HFF-Myc (cell line): ENCODE results near the gene LAMB4.

Experiments
- DNase-seq: peaks from one replicate; pipeline ENCODE4 v3.0.0-alpha.2; 2011; ENCODE audit warnings: low read depth; ENCODE audit errors: extremely low read depth
- H3K4me3 ChIP-seq: replicated peaks from 2 replicates; pipeline ENCODE4 v1.5.1; 2011; ENCODE audit warnings: low read depth, mild to moderate bottlenecking, control low read depth, low read length
- TF ChIP-seq, protein P1 (sequence below): IDR thresholded peaks from 2 replicates; pipeline ENCODE4 v1.5.1; 2012; ENCODE audit warnings: mild to moderate bottlenecking, low read depth, low read length, control low read depth; ENCODE audit errors: missing control alignments

Gene LAMB4

DNA sequence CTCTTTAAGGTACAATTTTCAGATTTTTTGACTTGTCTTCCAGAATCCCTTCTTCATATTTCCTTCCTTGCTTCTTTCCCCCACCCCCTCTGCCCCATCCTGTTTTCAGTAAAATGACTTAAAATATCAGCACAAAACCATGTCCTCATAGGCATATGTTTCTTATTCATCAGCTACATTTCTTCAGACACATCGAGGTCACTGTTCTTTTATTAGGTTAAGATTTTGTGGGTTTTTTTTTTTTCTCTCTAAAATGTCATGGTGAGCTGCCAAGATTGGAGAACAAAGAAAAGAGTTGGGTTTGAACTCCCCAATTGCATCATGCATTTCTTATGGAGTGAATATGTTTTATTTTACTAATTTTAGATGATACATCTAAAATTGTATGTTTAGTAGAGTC lies 35.8 kb downstream of the LAMB4 start:
- H3K4me3 ChIP-seq, result peak overlapping the region; percentile 33
- TF ChIP-seq, protein P1, sequence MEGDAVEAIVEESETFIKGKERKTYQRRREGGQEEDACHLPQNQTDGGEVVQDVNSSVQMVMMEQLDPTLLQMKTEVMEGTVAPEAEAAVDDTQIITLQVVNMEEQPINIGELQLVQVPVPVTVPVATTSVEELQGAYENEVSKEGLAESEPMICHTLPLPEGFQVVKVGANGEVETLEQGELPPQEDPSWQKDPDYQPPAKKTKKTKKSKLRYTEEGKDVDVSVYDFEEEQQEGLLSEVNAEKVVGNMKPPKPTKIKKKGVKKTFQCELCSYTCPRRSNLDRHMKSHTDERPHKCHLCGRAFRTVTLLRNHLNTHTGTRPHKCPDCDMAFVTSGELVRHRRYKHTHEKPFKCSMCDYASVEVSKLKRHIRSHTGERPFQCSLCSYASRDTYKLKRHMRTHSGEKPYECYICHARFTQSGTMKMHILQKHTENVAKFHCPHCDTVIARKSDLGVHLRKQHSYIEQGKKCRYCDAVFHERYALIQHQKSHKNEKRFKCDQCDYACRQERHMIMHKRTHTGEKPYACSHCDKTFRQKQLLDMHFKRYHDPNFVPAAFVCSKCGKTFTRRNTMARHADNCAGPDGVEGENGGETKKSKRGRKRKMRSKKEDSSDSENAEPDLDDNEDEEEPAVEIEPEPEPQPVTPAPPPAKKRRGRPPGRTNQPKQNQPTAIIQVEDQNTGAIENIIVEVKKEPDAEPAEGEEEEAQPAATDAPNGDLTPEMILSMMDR, result no peak
- DNase-seq, result peak; percentile 89

DNA sequence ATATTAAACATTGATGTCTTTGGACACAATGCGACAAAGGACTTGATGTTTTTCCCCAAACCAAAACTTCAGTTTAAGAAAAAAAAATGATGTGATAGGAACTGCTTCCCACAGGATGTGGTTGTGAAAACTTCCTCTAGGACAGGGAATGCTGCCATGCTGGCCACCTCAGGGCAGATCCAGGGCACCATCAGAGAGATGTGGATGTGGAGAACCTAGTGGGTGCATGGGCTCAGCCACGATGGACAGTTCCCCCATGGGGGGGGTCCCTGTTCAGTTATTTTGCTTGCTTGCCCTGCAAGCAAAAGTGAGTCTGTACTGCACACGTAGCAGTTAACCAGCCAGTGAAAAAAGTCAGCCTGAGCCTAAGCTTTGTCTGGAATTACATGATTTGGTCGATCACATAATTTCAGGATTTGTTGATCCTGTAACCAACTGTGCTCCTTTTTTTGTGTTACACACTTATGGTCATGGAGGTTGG lies 36.3 kb downstream of the LAMB4 start:
- H3K4me3 ChIP-seq, result no peak overlapping the region
- TF ChIP-seq, protein P1, result no peak
- DNase-seq, result no peak

DNA sequence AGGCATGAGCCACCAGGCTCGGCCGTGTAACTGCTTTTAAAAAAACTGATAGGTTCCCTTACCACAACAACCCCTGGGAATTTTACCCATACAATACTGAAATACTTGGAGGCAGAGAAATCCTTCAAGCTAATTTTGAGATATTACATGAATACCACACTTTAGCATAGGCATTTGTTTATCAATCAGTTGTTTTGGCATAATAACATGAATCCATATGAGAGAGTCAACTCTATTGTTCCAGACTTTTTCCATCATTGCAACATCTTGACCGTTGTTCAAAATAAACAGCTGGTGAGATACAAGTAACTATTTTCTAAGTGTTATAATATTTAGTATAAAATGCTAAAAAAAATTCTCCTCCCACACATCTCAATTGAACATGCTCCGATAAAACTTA lies 36.8 kb downstream of the LAMB4 start:
- H3K4me3 ChIP-seq, result no peak overlapping the region
- TF ChIP-seq, protein P1, result no peak
- DNase-seq, result no peak

DNA sequence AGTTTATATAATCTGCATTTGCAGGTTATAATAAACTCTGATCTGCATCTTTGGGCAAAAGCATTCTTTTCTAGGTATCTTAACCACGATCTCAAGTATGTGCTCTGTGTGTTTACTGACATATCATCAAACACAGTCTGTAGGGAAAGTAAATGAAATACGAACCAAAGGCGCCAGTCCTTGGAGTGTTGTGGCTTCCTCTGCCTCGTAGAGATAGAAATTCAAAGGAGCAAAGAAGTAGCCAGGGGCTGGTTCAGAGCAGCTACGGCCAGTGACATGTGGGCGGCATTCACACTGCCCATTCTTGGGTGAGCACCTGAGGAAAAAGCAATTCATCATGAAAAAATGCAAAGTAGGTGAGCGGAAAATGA lies 38.7 kb downstream of the LAMB4 start:
- DNase-seq, result no peak
- no peak overlapping the region for H3K4me3 ChIP-seq
- TF ChIP-seq, protein P1, result no peak

DNA sequence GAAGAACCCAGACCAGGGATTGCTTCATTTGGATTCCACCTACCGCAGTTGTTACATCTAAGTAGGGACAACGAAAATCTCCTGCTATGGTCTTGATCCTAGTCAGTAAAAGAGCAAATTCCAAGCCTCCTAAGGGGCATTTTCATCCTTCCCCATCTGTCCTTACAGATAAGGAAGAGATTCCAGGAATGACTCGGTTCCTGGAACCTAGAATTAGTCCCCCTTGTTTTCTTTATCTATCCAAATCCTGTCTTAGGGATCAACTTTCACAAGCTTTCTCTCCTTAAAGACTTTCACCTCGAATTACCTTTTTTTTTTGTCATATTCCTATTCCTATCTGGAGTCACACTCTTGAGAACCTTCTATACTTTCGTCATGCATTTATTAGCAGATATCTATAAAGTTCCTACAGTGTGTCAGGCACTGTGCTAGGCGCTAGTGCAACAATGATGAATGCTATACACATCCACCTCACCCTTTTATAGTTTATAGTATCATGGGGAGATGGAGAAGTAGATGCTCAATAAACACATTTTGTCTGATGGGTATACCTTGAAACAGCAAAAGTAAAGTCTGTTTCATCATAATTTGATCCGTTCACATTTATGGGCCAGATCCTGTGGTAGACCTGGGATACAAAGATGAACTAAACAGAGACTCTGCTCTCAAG lies 39.2 kb downstream of the LAMB4 start:
- H3K4me3 ChIP-seq, result no peak overlapping the region
- DNase-seq, result no peak
- TF ChIP-seq, protein P1, result no peak

DNA sequence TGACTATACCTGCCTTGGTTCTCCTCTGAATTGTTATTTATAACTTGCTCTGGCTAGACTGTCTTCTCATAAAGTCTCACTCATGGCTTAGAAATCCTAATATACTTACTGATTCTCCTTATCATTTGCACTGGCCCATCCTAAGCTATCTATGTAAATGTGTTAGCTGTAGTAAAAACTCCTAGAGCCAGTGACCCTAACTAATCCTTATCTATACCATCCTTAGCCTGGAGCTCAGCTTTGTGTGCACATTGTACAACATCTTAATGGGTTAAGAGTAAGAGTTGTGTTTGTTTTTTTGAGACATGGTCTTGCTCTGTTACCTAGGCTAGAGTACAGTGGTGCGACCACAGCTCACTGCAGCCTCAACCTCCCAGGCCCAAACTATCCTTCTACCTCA lies 40.8 kb downstream of the LAMB4 start:
- DNase-seq, result no peak
- TF ChIP-seq, protein P1, result no peak
- no peak overlapping the region for H3K4me3 ChIP-seq

DNA sequence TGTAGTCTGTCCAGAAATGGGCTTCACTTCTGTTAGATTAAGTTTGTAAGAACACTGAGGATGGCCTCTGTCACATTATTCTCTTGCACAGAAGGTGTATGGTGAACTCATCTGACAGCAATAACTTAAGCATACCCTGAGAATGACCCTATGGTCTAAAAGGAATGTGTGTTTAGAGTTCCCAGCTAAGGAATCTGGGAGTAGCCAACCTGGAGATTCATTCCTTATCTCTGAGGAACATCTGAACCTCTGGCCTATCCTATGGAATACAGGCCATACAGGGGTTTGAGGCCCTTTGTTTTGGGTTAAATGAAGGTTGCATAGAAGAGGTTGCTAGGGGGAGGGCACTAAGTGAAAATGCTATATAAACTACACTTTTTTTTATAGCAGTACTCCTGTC lies 41.4 kb downstream of the LAMB4 start:
- TF ChIP-seq, protein P1, result no peak
- no peak overlapping the region for H3K4me3 ChIP-seq
- no peak for DNase-seq
